DOHH2 (cell line): ENCODE data around the gene HPCA.

Source experiments
- CTCF ChIP-seq: fragments of 200-600 bp; sonication (generic); IDR thresholded peaks from one replicate; pipeline ENCODE4 v1.5.1; 2014; ENCODE audit warnings: antibody characterized with exemption, mild to moderate bottlenecking, low read depth, low read length; ENCODE audit not compliant: poor library complexity, severe bottlenecking
- EZH2phosphoT487 ChIP-seq: fragments of 200-600 bp; sonication (generic); IDR thresholded peaks from 2 replicates; pipeline ENCODE4 v1.6.1; 2017; ENCODE audit warnings: borderline replicate concordance, mild to moderate bottlenecking, antibody characterized with exemption, low read length, moderate library complexity, mixed read lengths

GRCh38 chr1:32926562-32926961 lies 40.3 kb downstream of the HPCA start:
- no peak for TF ChIP-seq CTCF
- no peak for TF ChIP-seq EZH2phosphoT487
